GM19238 (cell line): Measurements from ENCODE around the gene NCLN.
"Not testable (repeated sequence)": the region's sequence is repeated elsewhere in the genome, so short reads cannot be mapped to it uniquely, and the experiment has no call there.

Source experiments
- DNase-seq: peaks from one replicate; pipeline ENCODE4 v3.0.0; 2011; ENCODE audit warnings: low spot score; ENCODE audit not compliant: insufficient read length

NCLN gene

GRCh38 chr19:3183721-3184641 is 1.7 kb upstream of the NCLN start:
- DNase-seq, result no peak

- no peak for DNase-seq
These were observed 776 bp upstream of the NCLN start for GRCh38 chr19:3184847-3185460.

- DNase-seq, result no peak
These were observed 494 bp downstream of the NCLN start for GRCh38 chr19:3186160-3186688.

- no peak for DNase-seq
These were observed 1.3 kb downstream of the NCLN start for GRCh38 chr19:3186891-3187661.

- no peak for DNase-seq
These were observed 2.2 kb downstream of the NCLN start for GRCh38 chr19:3187662-3188511.

GRCh38 chr19:3188627-3189596 is 3.2 kb downstream of the NCLN start:
- DNase-seq, result no peak

GRCh38 chr19:3189702-3190469 is 4.2 kb downstream of the NCLN start:
- no peak for DNase-seq

GRCh38 chr19:3190470-3190770 is 4.7 kb downstream of the NCLN start:
- DNase-seq, result no peak

GRCh38 chr19:3190921-3191805 is 5.4 kb downstream of the NCLN start:
- no peak for DNase-seq

- DNase-seq, result not testable (repeated sequence)
These were observed 6.0 kb downstream of the NCLN start for GRCh38 chr19:3191806-3192104.

GRCh38 chr19:3192228-3192635 is 6.5 kb downstream of the NCLN start:
- no peak for DNase-seq

GRCh38 chr19:3192684-3193083 is 7.0 kb downstream of the NCLN start:
- DNase-seq, result no peak

- no peak for DNase-seq
These were observed 7.8 kb downstream of the NCLN start for GRCh38 chr19:3193256-3194105.

GRCh38 chr19:3194106-3195087 is 8.7 kb downstream of the NCLN start:
- no peak for DNase-seq

- no peak for DNase-seq
These were observed 10.6 kb downstream of the NCLN start for GRCh38 chr19:3196064-3196932.
